Mononuclear cell (primary cell): Measurements from ENCODE around the gene POGLUT2. TPM values are rescaled to one million over a fixed set of nuclear protein-coding genes. Genes with fewer than 3 reads are reported as not detected.

Source experiments
- H3K27me3 ChIP-seq: 2 replicates; pipeline ENCODE4 v1.6.0; 2011; ENCODE audit warnings: low read length, control low read depth; ENCODE audit not compliant: insufficient read depth
- H3K4me1 ChIP-seq: 2 replicates; pipeline ENCODE4 v1.5.1; 2011; ENCODE audit warnings: mild to moderate bottlenecking, low read length, control low read depth; ENCODE audit not compliant: insufficient read depth
- H3K4me3 ChIP-seq: 2 replicates; pipeline ENCODE4 v1.5.1; 2011; ENCODE audit warnings: mild to moderate bottlenecking, low read length, moderate library complexity
- H3K9me3 ChIP-seq: 2 replicates; pipeline ENCODE4 v1.5.1; 2011; ENCODE audit warnings: low read depth, mild to moderate bottlenecking, control low read depth, low read length
- total RNA-seq: library from RNA; depleted of rRNA; stranded (reverse); fragments of >200 nt; gene quantifications from one replicate; pipeline ENCODE4 v1.2.3, GENCODE V29; 2012

POGLUT2 gene
- total RNA-seq, 1 donor, result not detected

- H3K4me3 ChIP-seq, result no peak overlapping the region
- no peaks in the 10 kb centered on the region for H3K27me3 ChIP-seq
- no peaks in the 10 kb centered on the region for H3K4me1 ChIP-seq
- H3K9me3 ChIP-seq, result no peaks in the 10 kb centered on the region
Observed at GRCh38 chr13:102817241-102817640, 18.5 kb upstream of the POGLUT2 start.

DNA sequence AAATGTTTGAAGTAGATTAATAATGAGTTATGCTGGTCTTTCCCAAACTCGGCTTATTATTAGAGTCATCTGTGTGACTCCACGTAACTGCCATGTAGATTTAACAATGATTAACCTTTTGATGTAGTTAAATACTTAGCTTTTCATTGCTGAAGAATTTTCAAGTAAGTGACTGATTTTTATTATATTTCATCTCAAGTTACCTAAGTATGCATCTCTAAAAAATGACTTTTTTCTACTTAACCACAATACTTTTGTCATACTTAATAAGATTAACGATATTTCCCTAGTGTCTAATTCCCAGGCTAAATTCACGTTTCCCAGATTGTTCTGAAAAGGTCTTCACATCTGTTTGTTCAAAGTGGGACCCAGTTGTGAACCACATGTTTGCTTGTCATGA is 17.9 kb upstream of the POGLUT2 start:
- Histone ChIP-seq H3K4me3 (no peak overlapping the region), H3K9me3 (no peaks in the 10 kb centered on the region), H3K4me1 (no peaks in the 10 kb centered on the region), H3K27me3 (no peaks in the 10 kb centered on the region)

DNA sequence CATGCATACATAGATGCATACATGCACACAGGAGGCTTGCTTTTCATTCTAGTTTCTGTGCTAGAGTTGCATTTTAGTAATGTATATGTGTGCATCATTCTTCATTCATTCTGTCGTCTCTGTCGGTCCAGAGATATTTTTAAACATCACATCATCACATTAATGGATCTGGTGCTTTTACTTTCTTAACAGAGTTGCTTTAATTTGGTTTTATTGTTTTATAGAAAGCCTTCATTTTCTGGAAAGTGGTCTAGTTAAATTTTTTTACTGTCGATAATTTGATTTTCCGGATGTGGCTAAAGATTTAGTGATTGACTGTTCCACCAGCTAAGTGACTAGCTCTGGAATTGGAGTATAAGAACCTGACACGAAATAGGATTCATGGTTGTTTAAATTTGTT is 17.0 kb upstream of the POGLUT2 start:
- Histone ChIP-seq H3K4me1 (no peaks in the 10 kb centered on the region), H3K27me3 (no peaks in the 10 kb centered on the region), H3K4me3 (no peak overlapping the region), H3K9me3 (no peaks in the 10 kb centered on the region)

GRCh38 chr13:102814793-102815192 is 16.0 kb upstream of the POGLUT2 start:
- Histone ChIP-seq H3K4me3 (no peak overlapping the region), H3K27me3 (no peaks in the 10 kb centered on the region), H3K4me1 (no peaks in the 10 kb centered on the region), H3K9me3 (no peaks in the 10 kb centered on the region)

- H3K9me3 ChIP-seq, result no peaks in the 10 kb centered on the region
Observed at GRCh38 chr13:102814025-102814607, 15.3 kb upstream of the POGLUT2 start.

GRCh38 chr13:102812611-102813287 is 14.0 kb upstream of the POGLUT2 start:
- H3K4me1 ChIP-seq, result no peaks in the 10 kb centered on the region
- H3K4me3 ChIP-seq, result no peak overlapping the region
- no peaks in the 10 kb centered on the region for H3K9me3 ChIP-seq
- no peaks in the 10 kb centered on the region for H3K27me3 ChIP-seq

More at GRCh38 chr13:102814025-102814607, 15.3 kb upstream of the POGLUT2 start:
- Histone ChIP-seq H3K4me1 (no peaks in the 10 kb centered on the region), H3K4me3 (no peak overlapping the region), H3K27me3 (no peaks in the 10 kb centered on the region)

DNA sequence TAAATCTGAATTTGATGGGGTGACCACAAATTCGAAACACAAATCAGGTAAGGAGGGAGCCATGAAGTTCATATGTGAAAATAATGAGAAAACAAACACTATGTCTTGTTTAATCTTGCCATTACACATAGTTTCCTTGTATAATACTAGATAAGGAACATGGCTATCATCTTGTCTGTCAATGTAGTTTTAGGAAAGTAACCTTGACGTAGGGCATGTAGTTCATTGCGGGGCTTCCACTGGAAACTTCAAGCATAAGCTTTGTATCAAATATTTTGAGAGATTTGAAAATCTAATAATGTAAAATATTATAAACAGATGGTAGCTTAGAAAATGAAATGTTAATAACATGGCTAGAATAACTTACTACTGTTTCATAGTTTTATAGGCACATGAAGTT is 8.9 kb upstream of the POGLUT2 start:
- H3K9me3 ChIP-seq, result no peaks in the 10 kb centered on the region
- H3K4me1 ChIP-seq, result no peaks in the 10 kb centered on the region
- no peaks in the 10 kb centered on the region for H3K27me3 ChIP-seq
- no peak overlapping the region for H3K4me3 ChIP-seq

DNA sequence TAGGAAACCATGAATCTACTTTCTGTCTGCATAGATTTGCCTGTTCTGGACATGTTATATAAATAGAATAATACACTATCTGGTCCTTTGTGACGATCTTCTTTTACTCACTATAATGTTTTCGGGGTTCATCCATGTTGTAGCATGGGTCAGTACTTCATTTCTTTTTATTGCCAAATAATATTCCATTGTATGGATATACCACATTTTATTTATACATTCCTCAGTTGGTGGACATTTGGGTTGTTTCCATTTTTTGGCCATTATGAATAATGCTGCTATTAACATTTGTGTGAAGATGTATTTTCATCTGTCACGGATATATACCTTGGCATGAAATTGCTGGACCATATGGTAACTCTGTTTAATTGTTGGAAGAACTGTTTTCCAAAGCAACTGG is 6.9 kb upstream of the POGLUT2 start:
- Histone ChIP-seq H3K9me3 (no peaks in the 10 kb centered on the region), H3K27me3 (no peaks in the 10 kb centered on the region), H3K4me3 (no peak overlapping the region), H3K4me1 (peaks cover 8% of the 10 kb centered on the region)

DNA sequence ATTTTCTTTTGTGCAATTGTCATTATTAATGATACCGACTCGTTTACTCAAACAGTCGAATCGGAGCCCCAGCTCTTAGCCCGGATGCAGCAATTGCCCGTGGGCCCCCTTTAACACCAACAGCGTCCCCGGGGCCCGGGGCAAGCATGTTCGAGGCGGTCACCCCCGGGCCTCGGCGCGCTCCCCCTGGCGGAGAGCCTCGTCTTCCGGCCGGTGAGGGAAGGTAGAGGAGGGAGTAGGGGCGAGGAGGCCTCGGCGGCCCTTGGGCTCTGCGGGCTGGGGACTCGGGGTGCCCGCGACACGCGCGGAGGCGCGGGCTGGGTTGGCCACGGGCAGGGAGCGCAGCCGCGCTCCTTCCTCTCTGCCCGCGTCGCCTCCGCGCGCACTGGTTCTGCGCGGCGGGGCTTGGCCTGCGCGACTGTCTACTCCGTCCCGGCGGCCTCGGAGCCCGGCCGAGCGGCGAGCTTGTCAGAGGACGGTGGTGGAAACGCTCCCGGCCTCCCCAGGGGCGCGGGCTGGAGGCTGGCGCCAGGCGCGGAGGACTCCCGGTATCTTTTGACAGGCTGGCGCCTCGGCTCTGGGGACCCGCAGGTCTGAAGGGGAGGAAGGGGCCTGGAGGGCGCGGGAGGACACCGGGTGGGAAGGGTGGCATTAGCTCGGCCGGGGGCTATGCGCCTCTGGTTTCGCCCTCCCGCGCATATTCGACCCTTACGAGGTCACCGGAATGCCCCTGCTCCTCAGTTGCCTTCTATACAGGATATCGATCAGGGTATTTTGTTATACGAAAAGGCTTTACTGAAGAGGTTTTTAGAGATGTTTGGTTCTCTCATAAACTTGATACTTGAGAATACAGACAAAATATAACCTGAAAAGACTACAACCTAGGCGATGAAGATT is 1.6 kb upstream of the POGLUT2 start:
- Histone ChIP-seq H3K27me3 (peaks cover 21% of the 10 kb centered on the region), H3K4me1 (peaks cover 29% of the 10 kb centered on the region), H3K4me3 (peak overlapping the region; percentile 52), H3K9me3 (no peaks in the 10 kb centered on the region)

DNA sequence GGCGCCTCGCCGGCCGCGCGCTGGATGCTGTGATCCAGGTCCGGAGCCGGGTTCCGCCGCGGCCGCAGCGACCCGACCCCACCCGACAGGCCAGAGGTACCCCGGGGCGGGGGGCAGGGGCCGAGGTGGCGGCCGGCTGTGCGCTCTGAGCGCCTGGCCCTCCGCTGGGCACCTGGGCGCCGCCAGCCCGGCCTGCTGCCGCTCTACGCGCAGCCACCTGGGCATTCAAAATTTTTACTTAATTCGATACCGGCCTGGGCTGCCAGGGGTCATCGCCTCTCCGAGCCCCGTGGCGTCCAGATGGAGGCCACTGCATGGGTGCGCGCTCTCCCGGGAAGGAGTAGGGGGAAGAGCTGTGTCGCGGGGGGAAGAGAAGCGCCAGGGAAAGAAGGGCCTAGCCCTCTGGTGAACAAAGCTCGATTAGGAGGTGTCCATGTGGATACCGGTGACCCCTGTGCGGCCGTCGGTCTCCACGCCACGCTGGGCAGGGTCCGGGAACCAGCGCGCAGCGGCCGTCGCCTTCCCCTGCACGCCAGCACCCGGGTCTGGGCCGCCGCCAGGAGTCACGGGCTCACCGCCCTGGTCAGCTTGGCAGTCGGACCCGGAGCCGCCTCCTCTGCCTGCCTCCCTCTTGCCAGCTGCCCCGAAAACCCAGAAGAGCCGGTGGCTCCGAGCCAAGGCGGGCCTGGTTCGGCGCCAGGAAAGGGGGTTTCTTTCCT is 809 bp upstream of the POGLUT2 start:
- Histone ChIP-seq H3K27me3 (peaks cover 21% of the 10 kb centered on the region), H3K4me3 (peak overlapping the region; percentile 52)

GRCh38 chr13:102793611-102794355 is 5.0 kb downstream of the POGLUT2 start:
- peaks cover 17% of the 10 kb centered on the region for H3K27me3 ChIP-seq
- no peak overlapping the region for H3K4me3 ChIP-seq
- H3K4me1 ChIP-seq, result peaks cover 6% of the 10 kb centered on the region
- no peaks in the 10 kb centered on the region for H3K9me3 ChIP-seq

More for the DNA sequence above, 809 bp upstream of the POGLUT2 start:
- no peaks in the 10 kb centered on the region for H3K9me3 ChIP-seq
- peaks cover 29% of the 10 kb centered on the region for H3K4me1 ChIP-seq

- Histone ChIP-seq H3K9me3 (no peaks in the 10 kb centered on the region), H3K4me1 (no peaks in the 10 kb centered on the region), H3K27me3 (peaks cover 3% of the 10 kb centered on the region), H3K4me3 (no peak overlapping the region)
Observed at GRCh38 chr13:102792396-102792795, 6.4 kb downstream of the POGLUT2 start.

GRCh38 chr13:102788683-102789082 is 10.1 kb downstream of the POGLUT2 start:
- Histone ChIP-seq H3K27me3 (no peaks in the 10 kb centered on the region), H3K9me3 (no peaks in the 10 kb centered on the region), H3K4me3 (no peak overlapping the region), H3K4me1 (no peaks in the 10 kb centered on the region)

DNA sequence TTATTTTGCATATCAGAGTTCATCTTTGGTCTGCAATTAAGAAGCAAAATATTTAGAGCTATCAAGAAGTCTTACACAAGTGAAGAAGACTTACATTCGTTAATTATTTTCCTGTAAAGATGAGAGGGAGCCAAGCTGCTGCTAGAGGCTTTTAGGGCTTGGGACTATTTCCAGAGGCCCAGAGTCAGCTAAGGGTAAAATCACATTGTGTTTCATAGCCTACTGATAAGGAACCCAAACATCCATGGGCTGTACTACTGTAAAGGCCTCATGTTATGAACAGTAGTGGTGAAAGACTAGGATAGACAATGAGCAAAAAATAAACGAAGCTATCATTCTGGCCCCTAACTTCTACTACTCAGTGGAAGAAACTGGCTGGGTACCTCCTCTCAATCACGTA is 14.3 kb downstream of the POGLUT2 start:
- Histone ChIP-seq H3K9me3 (no peaks in the 10 kb centered on the region), H3K27me3 (no peaks in the 10 kb centered on the region), H3K4me1 (peaks cover 10% of the 10 kb centered on the region), H3K4me3 (no peak overlapping the region)
